Stomach (tissue), 9 donors: Measurements from ENCODE around the gene XKR3. TPM values are rescaled to one million over a fixed set of nuclear protein-coding genes. Genes with fewer than 3 reads are reported as not detected.
"Not testable (repeated sequence)": the region's sequence is repeated elsewhere in the genome, so short reads cannot be mapped to it uniquely, and the experiment has no call there.

Source experiments
- DNase-seq, 2 donors: peaks; one replicate each; pipeline versions ENCODE4 v3.0.0 to v3.0.0-alpha.2; 2013 to 2019
- H3K27ac ChIP-seq, 5 donors: fragments of 200-600 bp in 4 of 5; sonication (generic) in 4 of 5; one replicate each; pipeline ENCODE4 v1.5.1; 2013 to 2019; ENCODE audit warnings: mild to moderate bottlenecking in 1 of 5, moderate library complexity in 1 of 5
- H3K27me3 ChIP-seq, 3 donors: fragments of 200-600 bp; sonication (generic); one replicate each; pipeline ENCODE4 v1.5.1; 2017 to 2019; ENCODE audit warnings: mixed run types in 1 of 3
- H3K36me3 ChIP-seq, 4 donors: fragments of 200-600 bp; sonication (generic); 1 replicate in 3 of 4; 2 replicates in 1 of 4; pipeline ENCODE4 v1.5.1; 2016 to 2019
- H3K4me1 ChIP-seq, 4 donors: fragments of 200-600 bp; sonication (generic); one replicate each; pipeline ENCODE4 v1.5.1; 2016 to 2019
- H3K4me3 ChIP-seq, 4 donors: fragments of 200-600 bp; sonication (generic) in 3 of 4; one replicate each; pipeline ENCODE4 v1.5.1; 2016 to 2019; ENCODE audit warnings: mild to moderate bottlenecking in 1 of 4
- H3K9me3 ChIP-seq, 4 donors: fragments of 200-600 bp; sonication (generic); one replicate each; pipeline ENCODE4 v1.5.1; 2016 to 2019
- CTCF ChIP-seq, 7 experiments: fragments of 450-650 bp in 4 of 7; fragments of 200-600 bp in 3 of 7; sonication (generic) in 3 of 7; IDR thresholded peaks; one replicate each; pipeline ENCODE4 v1.5.1; 2016 to 2019; ENCODE audit warnings: antibody characterized with exemption in 7 of 7, control low read depth in 2 of 7, mild to moderate bottlenecking in 1 of 7
- EP300 ChIP-seq: sonication (generic); formaldehyde crosslinking; IDR thresholded peaks from one replicate; pipeline ENCODE4 v1.6.1; 2017; ENCODE audit warnings: antibody characterized with exemption
- POLR2A ChIP-seq, 4 donors: fragments of 450-650 bp; IDR thresholded peaks; one replicate each; pipeline ENCODE4 v1.6.1; 2016; ENCODE audit warnings: antibody characterized with exemption in 4 of 4, control low read depth in 2 of 4, mild to moderate bottlenecking in 1 of 4, moderate library complexity in 1 of 4
- POLR2AphosphoS5 ChIP-seq, 3 donors: sonication (generic); formaldehyde crosslinking; IDR thresholded peaks; one replicate each; pipeline ENCODE4 v1.6.1; 2016; ENCODE audit warnings: antibody characterized with exemption in 3 of 3
- whole genome bisulfite sequencing, 5 donors: extraction: QIAGEN DNeasy Blood & Tissue Kit in 3 of 5; methylation state at CpG; one replicate each; pipeline versions ENCODE4 v1.1.5 to v1.1.7; 2013 to 2018; 5-methylcytosine and 5-hydroxymethylcytosine counted together
- intact Hi-C: fragments of 100-400 bp; cut with DNase I; formaldehyde crosslinking; loops from one replicate; pipeline ENCODE4 v1.15.1; 2023; ENCODE audit warnings: low total_unique reads
- polyA plus RNA-seq, 3 donors: library from polyadenylated mRNA; stranded (reverse); fragments of 200-250 nt; gene quantifications; one replicate each; pipeline ENCODE4 v1.2.3, GENCODE V29; 2013
- total RNA-seq, 5 donors: library from RNA; depleted of rRNA; stranded (reverse); fragments of >200 nt; gene quantifications; one replicate each; pipeline versions ENCODE4 v1.1.0 to v1.2.3, GENCODE V29; 2014 to 2016
- donor health status: healthy with polysubstance abuse.
- donor health status: Bipolar disorder and iron deficiency.
- donor health status: healthy.

Gene XKR3
- total and polyA plus RNA-seq, 8 donors = not detected

GRCh38 chr22:16800358-16800757 lies 24.9 kb downstream of the XKR3 start:
- no peak for TF ChIP-seq EP300
- TF ChIP-seq POLR2A (IDR thresholded peaks at IDR 0.05) = no peak
- TF ChIP-seq POLR2AphosphoS5 (IDR thresholded peaks at IDR 0.05) = no peak
- no peak for TF ChIP-seq CTCF (IDR thresholded peaks at IDR 0.05)
- no peak for DNase-seq
- no peak overlapping the region for H3K27ac ChIP-seq
- no peaks in the 10 kb centered on the region for H3K9me3 ChIP-seq
- H3K27me3 ChIP-seq = no peaks in the 10 kb centered on the region
- no peaks in the 10 kb centered on the region for H3K4me1 ChIP-seq
- intact Hi-C loops = no loop called here
- 78 to 94% (median 90%) methylated on average over 1 of the region's 1 CpG for WGBS, 5 donors
- H3K4me3 ChIP-seq = no peak overlapping the region
- no peaks in the 10 kb centered on the region for H3K36me3 ChIP-seq

DNA sequence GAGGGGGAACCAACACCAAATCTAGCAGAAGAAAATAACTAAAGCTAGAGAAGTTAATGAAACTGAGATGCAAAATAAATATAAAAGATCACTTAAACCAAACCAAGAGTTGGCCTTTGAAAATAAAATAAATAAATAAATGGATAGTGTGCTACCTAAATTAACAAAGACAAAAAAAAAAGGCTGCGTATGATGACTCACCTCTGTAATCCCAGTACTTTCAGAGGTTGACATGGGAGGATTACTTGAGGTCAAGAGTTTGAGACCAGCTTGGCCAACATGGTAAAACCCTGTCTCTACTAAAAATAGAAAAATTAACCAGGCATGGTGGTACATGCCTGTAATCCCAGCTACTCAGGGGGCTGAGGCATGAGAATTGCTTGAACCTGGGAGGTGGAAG lies 29.7 kb downstream of the XKR3 start:
- H3K27me3 ChIP-seq, DNase-seq, H3K27ac ChIP-seq, H3K36me3 ChIP-seq, H3K4me1 ChIP-seq, H3K9me3 ChIP-seq, intact Hi-C loops, H3K4me3 ChIP-seq: not testable (repeated sequence)
- WGBS, 5 donors = 80 to 98% (median 86%) methylated on average over 1 of the region's 1 CpG

DNA sequence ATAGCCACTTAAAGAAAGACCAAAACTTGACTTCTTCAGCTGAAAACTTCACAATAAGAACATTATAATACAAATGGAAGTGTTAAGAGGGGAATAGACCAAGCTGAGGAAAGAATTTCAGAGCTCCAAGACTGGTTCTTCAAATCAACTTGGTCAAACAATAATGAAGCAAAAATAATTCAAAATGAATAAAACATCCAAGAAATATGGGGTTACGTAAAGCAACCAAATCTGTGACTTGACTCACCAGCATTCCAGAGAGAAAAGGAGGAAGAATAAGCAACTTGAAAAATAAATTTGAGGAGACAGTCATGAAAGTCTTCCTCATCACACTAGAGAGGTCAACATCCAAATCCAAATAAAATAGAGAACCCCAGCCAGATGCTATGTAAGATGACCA lies 31.4 kb downstream of the XKR3 start:
- TF ChIP-seq CTCF (IDR thresholded peaks at IDR 0.05) (no peak), POLR2A (IDR thresholded peaks at IDR 0.05) (no peak), EP300 (no peak)
- no peaks in the 10 kb centered on the region for H3K27me3 ChIP-seq
- no peak for DNase-seq
- no peak overlapping the region for H3K4me3 ChIP-seq
- WGBS, 5 donors = 89 to 100% (median 90%) methylated on average over 1 of the region's 1 CpG
- intact Hi-C loops = no loop called here
- H3K27ac ChIP-seq = no peak overlapping the region
- H3K36me3 ChIP-seq = no peaks in the 10 kb centered on the region
- peaks cover 0 to 6% (median 0%) of the 10 kb centered on the region in 4 donors for H3K9me3 ChIP-seq
- H3K4me1 ChIP-seq = no peaks in the 10 kb centered on the region

GRCh38 chr22:16789860-16790493 lies 35.2 kb downstream of the XKR3 start:
- intact Hi-C loops = no loop called here
- no peaks in the 10 kb centered on the region for H3K36me3 ChIP-seq
- H3K9me3 ChIP-seq = peaks cover 0 to 6% (median 0%) of the 10 kb centered on the region in 4 donors
- 38 to 44% (median 41%) methylated on average over 4 of the region's 4 CpGs for WGBS, 5 donors
- H3K4me1 ChIP-seq = no peaks in the 10 kb centered on the region
- H3K4me3 ChIP-seq = no peak overlapping the region
- no peaks in the 10 kb centered on the region for H3K27me3 ChIP-seq
- no peak for DNase-seq
- H3K27ac ChIP-seq = no peak overlapping the region
- no peak for TF ChIP-seq CTCF (IDR thresholded peaks at IDR 0.05)
- TF ChIP-seq POLR2AphosphoS5 (IDR thresholded peaks at IDR 0.05) = no peak
- no peak for TF ChIP-seq EP300

- TF ChIP-seq POLR2A (IDR thresholded peaks at IDR 0.05) (no peak), EP300 (no peak), CTCF (IDR thresholded peaks at IDR 0.05) (peak in 1 of 7 experiments; percentile 8)
- Histone ChIP-seq H3K4me3 (no peak overlapping the region), H3K4me1 (no peaks in the 10 kb centered on the region), H3K9me3 (no peaks in the 10 kb centered on the region), H3K27ac (no peak overlapping the region), H3K36me3 (no peaks in the 10 kb centered on the region), H3K27me3 (no peaks in the 10 kb centered on the region)
- 67 to 76% (median 71%) methylated on average over 8 of the region's 8 CpGs for WGBS, 5 donors
- intact Hi-C loops = no loop called here
- DNase-seq = no peak
Measured at GRCh38 chr22:16783930-16784354, 41.3 kb downstream of the XKR3 start.
